KMS-11 (cell line): ENCODE data around the gene ZNF778.
A peak's percentile ranks its signal among the peaks of the same experiment; 100 is the strongest.
"Not testable (repeated sequence)": the region's sequence is repeated elsewhere in the genome, so short reads cannot be mapped to it uniquely, and the experiment has no call there.

Experiments
- H2AFZ ChIP-seq: fragments of 200-600 bp; sonication (generic); 2 replicates; pipeline ENCODE4 v1.6.1; 2016; ENCODE audit warnings: antibody characterized with exemption, mixed run types, low read depth
- H3K27ac ChIP-seq: fragments of 200-600 bp; sonication (generic); 2 replicates; pipeline ENCODE4 v1.6.1; 2016; ENCODE audit warnings: mild to moderate bottlenecking, mixed run types
- H3K27me3 ChIP-seq: fragments of 200-600 bp; sonication (generic); 2 replicates; pipeline ENCODE4 v1.6.1; 2017; ENCODE audit warnings: mild to moderate bottlenecking, low read depth, mixed run types, moderate library complexity; ENCODE audit not compliant: insufficient read depth
- H3K36me3 ChIP-seq: fragments of 200-600 bp; sonication (generic); 2 replicates; pipeline ENCODE4 v1.6.1; 2017; ENCODE audit warnings: mild to moderate bottlenecking, mixed run types; ENCODE audit not compliant: insufficient read depth
- H3K4me1 ChIP-seq: fragments of 200-600 bp; sonication (generic); 2 replicates; pipeline ENCODE4 v1.6.1; 2016; ENCODE audit warnings: mild to moderate bottlenecking, low read depth, mixed run types; ENCODE audit not compliant: poor library complexity, severe bottlenecking
- H3K4me2 ChIP-seq: fragments of 200-600 bp; sonication (generic); 2 replicates; pipeline ENCODE4 v1.7.0; 2016; ENCODE audit warnings: mild to moderate bottlenecking, mixed run types
- H3K4me3 ChIP-seq: fragments of 200-600 bp; sonication (generic); IDR thresholded peaks from 2 replicates; pipeline ENCODE4 v1.6.1; 2017; ENCODE audit warnings: low read depth, low read length, mixed read lengths; ENCODE audit not compliant: insufficient read depth
- H3K79me2 ChIP-seq: fragments of 200-600 bp; sonication (generic); 2 replicates; pipeline ENCODE4 v1.6.1; 2016; ENCODE audit warnings: low read depth, mixed run types; ENCODE audit not compliant: insufficient read depth
- H3K9ac ChIP-seq: fragments of 200-600 bp; sonication (generic); 2 replicates; pipeline ENCODE4 v1.6.1; 2016; ENCODE audit warnings: mild to moderate bottlenecking, mixed run types
- H4K20me1 ChIP-seq: fragments of 200-600 bp; sonication (generic); 2 replicates; pipeline ENCODE4 v1.6.1; 2016; ENCODE audit warnings: mild to moderate bottlenecking, mixed run types; ENCODE audit not compliant: insufficient read depth
- TF ChIP-seq, protein P1 (sequence below): fragments of 200-600 bp; sonication (generic); conservative IDR thresholded peaks from 2 replicates; pipeline ENCODE4 v1.6.1; 2017; ENCODE audit warnings: low read depth, mild to moderate bottlenecking, antibody characterized with exemption, low read length, moderate library complexity, mixed read lengths

Gene ZNF778

DNA sequence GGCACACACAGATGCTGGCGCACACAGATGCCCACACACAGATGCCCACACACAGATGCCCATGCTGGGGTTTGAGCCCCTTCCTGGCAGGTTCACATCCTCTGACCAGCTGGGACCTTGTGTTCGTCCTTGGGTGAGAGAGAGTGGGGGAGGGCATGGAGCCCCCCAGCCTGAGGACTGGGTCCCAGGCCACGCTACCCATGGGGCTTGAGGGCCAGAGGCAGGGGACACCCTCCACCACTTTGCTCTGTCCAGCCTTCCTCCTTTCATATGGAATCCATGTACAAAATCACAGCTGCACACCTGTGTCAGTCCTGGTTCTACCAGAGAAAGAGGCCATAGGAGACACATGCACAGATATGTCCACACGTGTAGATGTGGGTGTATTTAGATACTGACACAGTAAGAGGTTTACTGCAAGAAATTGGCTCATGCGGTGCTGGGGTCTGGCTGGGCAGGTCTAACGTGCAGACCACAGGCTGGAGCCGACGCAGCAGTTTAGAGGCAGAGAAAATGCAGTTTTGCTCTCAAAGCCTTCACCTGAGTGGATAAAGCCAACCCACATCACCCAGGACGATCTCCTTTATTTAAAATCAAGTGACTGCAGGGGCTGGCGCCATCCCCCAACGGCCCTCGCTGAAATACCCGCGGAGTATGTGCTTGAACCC, 28.0 kb upstream of the ZNF778 start:
- no peaks in the 10 kb centered on the region for H3K36me3 ChIP-seq
- no peak overlapping the region for H2AFZ ChIP-seq
- H3K4me2 ChIP-seq, result no peak overlapping the region
- no peak overlapping the region for H3K9ac ChIP-seq
- no peaks in the 10 kb centered on the region for H4K20me1 ChIP-seq
- no peaks in the 10 kb centered on the region for H3K79me2 ChIP-seq
- H3K27me3 ChIP-seq, result peaks cover 6% of the 10 kb centered on the region
- no peak overlapping the region for H3K4me3 ChIP-seq
- no peaks in the 10 kb centered on the region for H3K4me1 ChIP-seq
- TF ChIP-seq, protein P1, sequence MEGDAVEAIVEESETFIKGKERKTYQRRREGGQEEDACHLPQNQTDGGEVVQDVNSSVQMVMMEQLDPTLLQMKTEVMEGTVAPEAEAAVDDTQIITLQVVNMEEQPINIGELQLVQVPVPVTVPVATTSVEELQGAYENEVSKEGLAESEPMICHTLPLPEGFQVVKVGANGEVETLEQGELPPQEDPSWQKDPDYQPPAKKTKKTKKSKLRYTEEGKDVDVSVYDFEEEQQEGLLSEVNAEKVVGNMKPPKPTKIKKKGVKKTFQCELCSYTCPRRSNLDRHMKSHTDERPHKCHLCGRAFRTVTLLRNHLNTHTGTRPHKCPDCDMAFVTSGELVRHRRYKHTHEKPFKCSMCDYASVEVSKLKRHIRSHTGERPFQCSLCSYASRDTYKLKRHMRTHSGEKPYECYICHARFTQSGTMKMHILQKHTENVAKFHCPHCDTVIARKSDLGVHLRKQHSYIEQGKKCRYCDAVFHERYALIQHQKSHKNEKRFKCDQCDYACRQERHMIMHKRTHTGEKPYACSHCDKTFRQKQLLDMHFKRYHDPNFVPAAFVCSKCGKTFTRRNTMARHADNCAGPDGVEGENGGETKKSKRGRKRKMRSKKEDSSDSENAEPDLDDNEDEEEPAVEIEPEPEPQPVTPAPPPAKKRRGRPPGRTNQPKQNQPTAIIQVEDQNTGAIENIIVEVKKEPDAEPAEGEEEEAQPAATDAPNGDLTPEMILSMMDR, result no peak
- H3K27ac ChIP-seq, result no peak overlapping the region

DNA sequence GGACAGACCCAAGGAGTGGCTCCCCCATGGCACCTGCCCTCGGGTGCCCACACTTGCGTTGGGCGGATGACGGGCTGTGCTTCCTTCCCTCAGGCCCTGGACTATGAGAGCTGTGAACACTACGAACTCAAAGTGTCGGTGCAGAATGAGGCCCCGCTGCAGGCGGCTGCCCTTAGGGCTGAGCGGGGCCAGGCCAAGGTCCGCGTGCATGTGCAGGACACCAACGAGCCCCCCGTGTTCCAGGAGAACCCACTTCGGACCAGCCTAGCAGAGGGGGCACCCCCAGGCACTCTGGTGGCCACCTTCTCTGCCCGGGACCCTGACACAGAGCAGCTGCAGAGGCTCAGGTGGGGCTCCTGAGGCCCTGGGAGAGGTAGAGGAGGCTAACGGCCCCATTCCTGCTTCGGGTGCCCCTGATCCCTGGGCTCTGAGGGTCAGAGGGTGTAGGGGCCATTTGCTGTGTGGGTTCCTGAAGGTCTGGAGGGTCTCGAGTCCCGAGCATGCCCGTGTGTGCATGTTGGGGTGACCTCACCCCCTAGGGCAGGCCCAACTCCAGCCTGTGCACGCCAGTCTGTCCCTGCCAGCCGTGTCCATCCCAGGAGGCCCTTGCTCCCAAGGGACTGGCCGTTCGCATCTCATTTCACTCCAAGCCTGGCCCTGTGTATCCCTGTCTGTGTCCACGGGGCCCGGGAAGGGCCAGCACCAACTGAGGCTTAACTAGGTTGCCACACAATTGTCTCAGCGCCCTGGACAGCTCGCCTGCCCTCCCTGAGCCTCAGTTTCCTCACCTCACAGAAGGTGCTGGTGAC, 27.1 kb upstream of the ZNF778 start:
- Histone ChIP-seq H3K4me1 (no peaks in the 10 kb centered on the region), H3K79me2 (no peaks in the 10 kb centered on the region), H3K4me2 (no peak overlapping the region), H4K20me1 (no peaks in the 10 kb centered on the region), H3K27ac (no peak overlapping the region), H3K4me3 (no peak overlapping the region), H3K36me3 (no peaks in the 10 kb centered on the region), H3K9ac (no peak overlapping the region), H2AFZ (no peak overlapping the region), H3K27me3 (peaks cover 2% of the 10 kb centered on the region; the same call in 1 of the 2 replicates)
- TF ChIP-seq, protein P1, result no peak

DNA sequence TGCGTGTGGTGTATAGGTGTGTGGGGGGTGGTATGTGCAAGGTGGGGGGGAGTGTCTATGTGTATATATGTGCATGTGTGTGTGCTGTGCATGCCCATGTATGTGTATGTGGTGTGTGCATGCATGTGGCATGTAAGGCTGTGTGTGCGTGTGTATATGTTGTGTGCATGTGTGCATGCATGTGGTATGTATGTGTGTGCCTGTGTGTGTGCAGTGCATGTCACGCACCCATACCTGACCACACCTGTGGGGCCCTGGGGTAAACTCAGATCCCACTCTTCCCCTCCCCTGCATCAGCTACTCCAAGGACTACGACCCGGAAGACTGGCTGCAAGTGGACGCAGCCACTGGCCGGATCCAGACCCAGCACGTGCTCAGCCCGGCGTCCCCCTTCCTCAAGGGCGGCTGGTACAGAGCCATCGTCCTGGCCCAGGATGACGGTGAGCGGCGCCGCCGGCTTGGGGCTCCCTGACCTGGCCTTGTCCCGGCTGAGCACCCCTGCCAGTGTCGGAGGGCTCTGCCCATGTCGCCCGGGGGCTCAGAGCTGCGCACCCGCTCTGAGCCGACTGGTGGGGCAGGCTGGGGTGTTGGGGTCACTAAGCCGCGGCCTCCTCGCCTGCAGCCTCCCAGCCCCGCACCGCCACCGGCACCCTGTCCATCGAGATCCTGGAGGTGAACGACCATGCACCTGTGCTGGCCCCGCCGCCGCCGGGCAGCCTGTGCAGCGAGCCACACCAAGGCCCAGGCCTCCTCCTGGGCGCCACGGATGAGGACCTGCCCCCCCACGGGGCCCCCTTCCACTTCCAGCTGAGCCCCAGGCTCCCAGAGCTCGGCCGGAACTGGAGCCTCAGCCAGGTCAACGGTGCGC, 26.2 kb upstream of the ZNF778 start:
- TF ChIP-seq, protein P1, result no peak
- Histone ChIP-seq H4K20me1 (no peaks in the 10 kb centered on the region), H3K79me2 (no peaks in the 10 kb centered on the region), H3K27ac (no peak overlapping the region), H3K4me3 (no peak overlapping the region), H3K9ac (no peak overlapping the region), H3K4me1 (no peaks in the 10 kb centered on the region), H3K36me3 (no peaks in the 10 kb centered on the region), H2AFZ (no peak overlapping the region), H3K27me3 (peaks cover 2% of the 10 kb centered on the region; the same call in 1 of the 2 replicates), H3K4me2 (no peak overlapping the region)

DNA sequence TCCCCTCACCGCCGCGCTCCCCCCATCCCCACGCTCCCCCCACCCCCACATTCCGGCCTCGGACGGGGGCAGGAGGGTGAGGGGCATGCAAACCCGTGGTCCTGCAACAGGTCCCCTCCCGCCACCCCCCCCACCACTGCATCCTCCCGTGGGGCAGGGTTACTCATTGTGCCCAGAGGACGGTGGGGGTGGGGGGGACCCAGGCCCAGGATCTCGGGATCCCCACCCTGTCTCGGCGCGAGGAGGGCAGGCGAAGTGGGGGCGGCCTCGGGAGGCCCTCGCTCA, 25.7 kb upstream of the ZNF778 start:
- Histone ChIP-seq H3K27me3 (peaks cover 2% of the 10 kb centered on the region; the same call in 1 of the 2 replicates), H3K9ac (peak overlapping the region; percentile 39; the same call in 1 of the 2 replicates), H3K79me2 (no peaks in the 10 kb centered on the region), H3K36me3 (no peaks in the 10 kb centered on the region), H3K4me1 (no peaks in the 10 kb centered on the region), H3K27ac (no peak overlapping the region), H3K4me3 (no peak overlapping the region), H4K20me1 (no peaks in the 10 kb centered on the region), H3K4me2 (peak overlapping the region; percentile 45; the same call in 1 of the 2 replicates), H2AFZ (peak overlapping the region; percentile 71)
- TF ChIP-seq, protein P1, result no peak

DNA sequence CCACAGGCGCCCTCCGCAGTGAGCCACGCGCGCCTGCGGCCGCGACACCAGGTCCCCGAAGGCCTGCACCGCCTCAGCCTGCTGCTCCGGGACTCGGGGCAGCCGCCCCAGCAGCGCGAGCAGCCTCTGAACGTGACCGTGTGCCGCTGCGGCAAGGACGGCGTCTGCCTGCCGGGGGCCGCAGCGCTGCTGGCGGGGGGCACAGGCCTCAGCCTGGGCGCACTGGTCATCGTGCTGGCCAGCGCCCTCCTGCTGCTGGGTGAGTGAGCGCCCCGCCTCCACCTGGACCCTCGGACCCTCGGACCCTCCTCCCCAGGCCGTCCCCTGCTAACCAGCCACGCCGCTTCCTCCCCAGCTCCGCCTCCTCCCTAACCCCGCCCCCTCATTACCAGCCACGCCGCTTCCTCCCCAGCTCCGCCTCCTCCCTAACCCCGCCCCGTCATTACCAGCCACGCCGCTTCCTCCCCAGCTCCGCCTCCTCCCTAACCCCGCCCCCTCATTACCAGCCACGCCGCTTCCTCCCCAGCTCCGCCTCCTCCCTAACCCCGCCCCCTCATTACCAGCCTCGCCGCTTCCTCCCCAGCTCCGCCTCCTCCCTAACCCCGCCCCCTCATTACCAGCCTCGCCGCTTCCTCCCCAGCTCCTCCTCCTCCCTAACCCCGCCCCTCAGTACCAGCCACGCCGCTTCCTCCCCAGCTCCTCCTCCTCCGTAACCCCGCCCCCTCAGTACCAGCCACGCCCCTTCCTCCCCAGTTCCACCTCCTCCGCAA, 25.1 kb upstream of the ZNF778 start:
- H2AFZ ChIP-seq, result peak overlapping the region; percentile 71
- not testable (repeated sequence) for H3K36me3 ChIP-seq, H3K79me2 ChIP-seq, H3K27ac ChIP-seq, H3K4me3 ChIP-seq, H3K27me3 ChIP-seq, H4K20me1 ChIP-seq, H3K4me1 ChIP-seq
- H3K9ac ChIP-seq, result peak overlapping the region; percentile 39; the same call in 1 of the 2 replicates
- peak overlapping the region; percentile 45; the same call in 1 of the 2 replicates for H3K4me2 ChIP-seq
